MM.1S (cell line): Measurements from ENCODE around the gene GALM.

ENCODE experiments used
- DNase-seq: peaks from one replicate; pipeline ENCODE4 v3.0.0-alpha.2; 2015
- H2AFZ ChIP-seq: fragments of 300-600 bp; sonication (generic); 2 replicates; pipeline ENCODE4 v1.6.0; 2016; ENCODE audit warnings: antibody characterized with exemption, low read length
- H3F3A ChIP-seq: fragments of 300-600 bp; sonication (generic); 2 replicates; pipeline ENCODE4 v1.6.1; 2016; ENCODE audit warnings: mild to moderate bottlenecking, antibody characterized with exemption, low read length, moderate library complexity, mixed read lengths; ENCODE audit not compliant: insufficient read depth
- H3K27ac ChIP-seq: fragments of 300-600 bp; sonication (generic); 2 replicates; pipeline ENCODE4 v1.5.1; 2016; ENCODE audit warnings: mild to moderate bottlenecking, low read length
- H3K27me3 ChIP-seq: fragments of 300-600 bp; sonication (generic); replicated peaks from 2 replicates; pipeline ENCODE4 v1.6.0; 2016; ENCODE audit warnings: low read length; ENCODE audit not compliant: insufficient read depth
- H3K36me3 ChIP-seq: fragments of 300-600 bp; sonication (generic); replicated peaks from 2 replicates; pipeline ENCODE4 v1.6.1; 2016; ENCODE audit warnings: mild to moderate bottlenecking, low read length, mixed read lengths; ENCODE audit not compliant: insufficient read depth
- H3K4me1 ChIP-seq: fragments of 300-600 bp; sonication (generic); 2 replicates; pipeline ENCODE4 v1.6.1; 2016; ENCODE audit warnings: low read length, mixed read lengths
- H3K4me2 ChIP-seq: fragments of 300-600 bp; sonication (generic); 2 replicates; pipeline ENCODE4 v1.6.0; 2016; ENCODE audit warnings: low read depth, low read length
- H3K4me3 ChIP-seq: fragments of 300-600 bp; sonication (generic); 2 replicates; pipeline ENCODE4 v1.5.1; 2016; ENCODE audit warnings: low read length, mixed read lengths
- H3K79me2 ChIP-seq: fragments of 300-600 bp; sonication (generic); 2 replicates; pipeline ENCODE4 v1.6.1; 2016; ENCODE audit warnings: mixed run types, low read length, mixed read lengths
- H3K9ac ChIP-seq: fragments of 300-600 bp; sonication (generic); 2 replicates; pipeline ENCODE4 v1.6.1; 2016; ENCODE audit warnings: low read length, mixed read lengths
- H3K9me2 ChIP-seq: fragments of 300-600 bp; sonication (generic); replicated peaks from 2 replicates; pipeline ENCODE4 v1.6.1; 2016; ENCODE audit warnings: mild to moderate bottlenecking, low read length, mixed read lengths; ENCODE audit not compliant: insufficient read depth
- H3K9me3 ChIP-seq: fragments of 300-600 bp; sonication (generic); replicated peaks from 2 replicates; pipeline ENCODE4 v1.6.1; 2016; ENCODE audit warnings: mild to moderate bottlenecking, low read length, mixed read lengths; ENCODE audit not compliant: insufficient read depth
- H4K20me1 ChIP-seq: fragments of 300-600 bp; sonication (generic); 2 replicates; pipeline ENCODE4 v1.6.1; 2016; ENCODE audit warnings: mild to moderate bottlenecking, low read length, moderate library complexity, mixed read lengths; ENCODE audit not compliant: insufficient read depth
- CTCF ChIP-seq: fragments of 300-600 bp; sonication (generic); IDR thresholded peaks from 2 replicates; pipeline ENCODE4 v1.5.1; 2016; ENCODE audit warnings: antibody characterized with exemption, low read length, mixed read lengths
- EZH2 ChIP-seq: fragments of 300-600 bp; sonication (generic); optimal IDR thresholded peaks from 2 replicates; pipeline ENCODE3; 2017; ENCODE audit warnings: low read depth, mild to moderate bottlenecking, antibody characterized with exemption, low read length, mixed read lengths
- EZH2phosphoT487 ChIP-seq: fragments of 300-600 bp; sonication (generic); IDR thresholded peaks from 2 replicates; pipeline ENCODE4 v1.6.1; 2018; ENCODE audit warnings: antibody characterized with exemption, low read length

GALM gene

GRCh38 chr2:38666556-38666910 is 619 bp downstream of the GALM start:
- H3K79me2 ChIP-seq = peaks cover 50% of the 10 kb centered on the region
- H3K9me3 ChIP-seq = no peaks in the 10 kb centered on the region
- H3K36me3 ChIP-seq = no peaks in the 10 kb centered on the region
- H3K9ac ChIP-seq = peak overlapping the region; percentile 81
- no peaks in the 10 kb centered on the region for H3K9me2 ChIP-seq
- peak; percentile 39 for DNase-seq
- TF ChIP-seq EZH2phosphoT487 = no peak
- no peak for TF ChIP-seq EZH2
- no peak for TF ChIP-seq CTCF
- peak overlapping the region; percentile 84 for H3K4me2 ChIP-seq
- peak overlapping the region; percentile 93 for H3K27ac ChIP-seq
- H3F3A ChIP-seq = peaks cover 46% of the 10 kb centered on the region
- H3K4me1 ChIP-seq = peaks cover 28% of the 10 kb centered on the region
- peak overlapping the region; percentile 80 for H3K4me3 ChIP-seq
- H3K27me3 ChIP-seq = no peaks in the 10 kb centered on the region
- no peaks in the 10 kb centered on the region for H4K20me1 ChIP-seq
- peak overlapping the region; percentile 70; the same call in 1 of the 2 replicates for H2AFZ ChIP-seq

DNA sequence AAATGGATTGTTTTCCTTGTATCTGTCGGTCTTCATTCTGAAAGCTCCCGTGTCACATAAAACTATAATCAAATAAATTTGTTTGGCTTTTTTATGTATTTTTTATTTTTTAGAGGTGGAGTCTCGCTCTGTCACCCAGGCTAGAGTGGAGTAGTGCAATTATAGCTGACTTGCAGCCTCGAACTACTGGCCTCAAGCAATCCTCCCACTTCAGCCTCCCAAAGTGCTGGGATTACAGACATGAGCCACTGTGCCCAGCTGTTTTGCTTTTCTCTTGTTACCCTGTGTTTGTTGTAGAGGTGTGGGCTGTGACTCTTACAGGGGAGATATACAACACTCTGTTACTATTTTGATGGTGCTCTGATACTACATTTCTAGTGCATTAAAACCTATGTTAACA is 2.2 kb downstream of the GALM start:
- H3K9ac ChIP-seq = peak overlapping the region; percentile 81
- no peaks in the 10 kb centered on the region for H3K9me2 ChIP-seq
- H4K20me1 ChIP-seq = no peaks in the 10 kb centered on the region
- no peak for TF ChIP-seq EZH2
- TF ChIP-seq CTCF = no peak
- TF ChIP-seq EZH2phosphoT487 = no peak
- peak overlapping the region; percentile 80 for H3K4me3 ChIP-seq
- DNase-seq = no peak
- H3K9me3 ChIP-seq = no peaks in the 10 kb centered on the region
- no peaks in the 10 kb centered on the region for H3K36me3 ChIP-seq
- peaks cover 26% of the 10 kb centered on the region for H3K4me1 ChIP-seq
- peaks cover 65% of the 10 kb centered on the region for H3K79me2 ChIP-seq
- H3K27me3 ChIP-seq = no peaks in the 10 kb centered on the region
- H2AFZ ChIP-seq = no peak overlapping the region
- H3K27ac ChIP-seq = peak overlapping the region; percentile 93
- peaks cover 44% of the 10 kb centered on the region for H3F3A ChIP-seq
- peak overlapping the region; percentile 84 for H3K4me2 ChIP-seq

DNA sequence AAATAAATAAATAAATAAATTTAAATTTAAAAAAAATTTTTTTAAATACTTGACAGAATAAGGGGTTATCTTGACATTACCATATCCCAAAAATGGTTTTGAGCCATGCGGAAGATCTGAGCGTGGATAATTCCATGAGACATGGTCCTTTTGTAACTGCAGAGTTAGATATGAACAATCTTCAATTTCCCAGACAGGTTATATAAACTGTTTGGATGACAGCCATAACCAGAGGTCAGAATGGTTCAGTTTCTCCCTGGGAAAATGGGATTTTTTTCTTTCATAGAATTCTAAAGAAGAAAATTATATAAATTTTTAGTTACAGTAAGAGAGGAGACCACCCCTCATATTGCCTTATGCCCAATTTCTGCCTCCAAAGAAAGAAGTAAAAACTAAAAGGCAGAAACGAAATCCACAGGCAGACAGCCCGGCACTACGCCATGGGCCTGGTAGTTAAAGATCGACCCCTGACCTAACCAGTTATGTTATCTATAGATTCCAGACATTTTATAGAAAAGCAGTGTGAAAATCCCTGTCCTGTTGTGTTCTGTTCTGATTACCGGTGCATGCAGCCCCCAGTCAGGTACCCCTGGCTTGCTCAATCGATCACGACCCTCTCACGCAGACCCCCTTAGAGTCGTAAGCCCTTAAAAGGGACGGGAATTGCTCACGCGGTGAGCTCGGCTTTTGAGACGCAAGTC is 3.0 kb downstream of the GALM start:
- DNase-seq = no peak
- peaks cover 74% of the 10 kb centered on the region for H3K79me2 ChIP-seq
- peaks cover 35% of the 10 kb centered on the region for H3F3A ChIP-seq

More for the DNA sequence above, 3.0 kb downstream of the GALM start:
- Histone ChIP-seq H3K9ac (no peak overlapping the region), H3K9me2 (no peaks in the 10 kb centered on the region), H3K4me2 (no peak overlapping the region), H3K36me3 (no peaks in the 10 kb centered on the region), H3K27ac (no peak overlapping the region), H3K4me1 (peaks cover 20% of the 10 kb centered on the region), H4K20me1 (no peaks in the 10 kb centered on the region), H2AFZ (no peak overlapping the region), H3K9me3 (no peaks in the 10 kb centered on the region), H3K27me3 (no peaks in the 10 kb centered on the region), H3K4me3 (no peak overlapping the region)
- TF ChIP-seq EZH2 (no peak), CTCF (no peak), EZH2phosphoT487 (no peak)
